GM10847 (cell line): Measurements from ENCODE around the gene MARK4.

Source experiments
- POLR2A ChIP-seq: IDR thresholded peaks from 2 replicates; pipeline ENCODE4 v1.6.1; 2011; ENCODE audit not compliant: insufficient read length; ENCODE audit errors: extremely low read depth

MARK4 gene

GRCh38 chr19:45306518-45307027 lies 55.5 kb downstream of the MARK4 start:
- TF ChIP-seq POLR2A: no peak

DNA sequence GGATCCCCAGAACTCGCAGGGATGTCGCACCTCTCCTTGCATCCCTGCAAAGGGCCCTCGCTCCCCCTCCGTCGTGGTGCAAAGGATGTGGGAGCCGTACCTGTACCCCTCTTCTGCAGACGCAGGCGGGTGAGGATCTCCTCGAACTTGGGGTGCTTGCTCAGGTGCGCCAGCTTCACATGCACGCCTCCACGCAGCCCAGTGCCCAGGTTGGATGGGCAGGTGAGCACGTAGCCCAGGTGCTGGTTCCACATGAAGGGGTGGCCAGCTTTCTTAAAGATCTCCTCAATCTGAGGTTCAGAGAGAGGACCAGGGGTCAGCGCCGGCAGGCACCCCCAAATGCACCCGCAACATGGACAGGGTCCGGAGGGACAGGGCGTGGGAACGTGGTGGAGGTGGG lies 56.3 kb downstream of the MARK4 start:
- no peak for TF ChIP-seq POLR2A

- no peak for TF ChIP-seq POLR2A
Measured at GRCh38 chr19:45311621-45312020, 60.5 kb downstream of the MARK4 start.

GRCh38 chr19:45314708-45315245 lies 63.7 kb downstream of the MARK4 start:
- no peak for TF ChIP-seq POLR2A

- TF ChIP-seq POLR2A: no peak
Measured at GRCh38 chr19:45315304-45315703, 64.2 kb downstream of the MARK4 start.

- no peak for TF ChIP-seq POLR2A
Measured at GRCh38 chr19:45320997-45321775, 70.1 kb downstream of the MARK4 start.

DNA sequence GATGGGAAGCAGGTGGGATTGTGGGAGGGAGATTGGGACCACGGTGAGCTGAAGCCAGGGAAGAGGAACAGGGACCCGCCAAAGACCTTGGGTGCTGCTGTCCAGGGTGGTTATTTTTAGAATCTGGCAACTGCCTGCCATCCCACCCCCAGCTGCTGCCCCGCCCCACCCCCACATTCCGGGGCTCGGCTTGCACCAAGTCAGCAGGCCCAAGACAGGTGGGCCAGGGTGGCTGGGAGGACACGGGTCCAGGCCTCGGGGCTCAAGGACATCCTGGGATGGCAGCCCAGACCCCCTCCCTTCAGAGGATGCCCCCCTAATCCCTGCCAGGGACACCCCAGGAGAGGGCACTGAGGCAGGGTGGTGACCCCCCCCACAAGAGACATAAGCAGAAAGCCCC lies 70.8 kb downstream of the MARK4 start:
- TF ChIP-seq POLR2A: no peak

- no peak for TF ChIP-seq POLR2A
Measured at GRCh38 chr19:45322311-45322710, 71.2 kb downstream of the MARK4 start.

DNA sequence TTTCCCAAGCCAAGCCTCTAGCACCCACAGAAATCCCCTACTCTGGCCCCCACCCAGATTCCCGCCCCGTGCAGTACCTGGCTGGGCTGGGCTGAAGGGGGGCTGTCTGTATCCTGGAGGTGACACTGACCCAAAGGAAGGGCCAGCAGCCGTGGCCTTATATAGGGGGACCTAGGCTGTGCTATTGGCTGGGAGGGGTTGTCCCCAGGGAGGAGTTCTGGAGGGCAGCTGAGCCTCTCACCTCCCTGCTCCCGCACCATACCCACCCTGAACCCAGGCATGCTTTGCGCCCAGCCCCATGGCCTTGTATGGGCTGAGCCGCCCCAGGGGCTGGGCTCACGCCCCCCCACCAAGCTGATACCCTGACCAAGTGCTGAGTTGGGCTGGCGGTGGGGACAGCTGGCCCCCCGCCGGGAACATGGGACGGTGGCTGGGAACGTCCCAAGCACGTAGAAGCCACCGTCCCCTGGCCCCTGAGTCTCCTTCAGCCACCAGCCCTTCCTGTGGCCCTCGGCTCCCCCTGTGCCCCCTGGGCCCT lies 71.7 kb downstream of the MARK4 start, which contains the start of gene CKM:
TSS of gene CKM (minus strand) at position 132 of the 538 bp plus-strand sequence. CDS start 3,162 bp downstream, outside the sequence.
- TF ChIP-seq POLR2A: no peak

- TF ChIP-seq POLR2A: no peak
Measured at GRCh38 chr19:45323671-45324081, 72.6 kb downstream of the MARK4 start.

DNA sequence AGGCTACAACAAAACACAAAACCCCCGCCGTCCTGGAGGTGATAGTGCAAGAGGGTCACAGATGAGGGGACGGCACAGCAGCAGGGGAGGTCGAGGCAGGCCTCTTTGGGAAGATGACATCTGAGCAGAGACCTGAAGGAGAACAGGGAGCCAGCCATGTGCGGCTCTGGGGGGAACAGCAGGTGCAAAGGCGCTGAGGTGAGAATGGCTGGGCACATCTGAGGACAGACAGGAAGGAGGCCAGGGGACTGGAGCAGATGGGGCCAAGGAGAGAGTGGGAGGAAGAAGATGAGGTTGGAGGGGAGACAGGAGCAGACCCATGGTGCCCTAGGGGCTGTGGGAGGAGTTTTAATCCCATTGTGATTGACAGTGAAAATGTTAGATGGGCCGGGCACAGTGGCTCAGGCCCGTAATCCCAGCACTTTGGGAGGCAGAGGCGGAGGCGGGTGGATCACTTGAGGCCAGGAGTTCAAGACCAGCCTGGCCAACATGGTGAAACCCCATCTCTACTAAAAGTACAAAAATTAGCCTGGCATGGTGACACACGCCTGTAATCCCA lies 73.4 kb downstream of the MARK4 start:
- no peak for TF ChIP-seq POLR2A

DNA sequence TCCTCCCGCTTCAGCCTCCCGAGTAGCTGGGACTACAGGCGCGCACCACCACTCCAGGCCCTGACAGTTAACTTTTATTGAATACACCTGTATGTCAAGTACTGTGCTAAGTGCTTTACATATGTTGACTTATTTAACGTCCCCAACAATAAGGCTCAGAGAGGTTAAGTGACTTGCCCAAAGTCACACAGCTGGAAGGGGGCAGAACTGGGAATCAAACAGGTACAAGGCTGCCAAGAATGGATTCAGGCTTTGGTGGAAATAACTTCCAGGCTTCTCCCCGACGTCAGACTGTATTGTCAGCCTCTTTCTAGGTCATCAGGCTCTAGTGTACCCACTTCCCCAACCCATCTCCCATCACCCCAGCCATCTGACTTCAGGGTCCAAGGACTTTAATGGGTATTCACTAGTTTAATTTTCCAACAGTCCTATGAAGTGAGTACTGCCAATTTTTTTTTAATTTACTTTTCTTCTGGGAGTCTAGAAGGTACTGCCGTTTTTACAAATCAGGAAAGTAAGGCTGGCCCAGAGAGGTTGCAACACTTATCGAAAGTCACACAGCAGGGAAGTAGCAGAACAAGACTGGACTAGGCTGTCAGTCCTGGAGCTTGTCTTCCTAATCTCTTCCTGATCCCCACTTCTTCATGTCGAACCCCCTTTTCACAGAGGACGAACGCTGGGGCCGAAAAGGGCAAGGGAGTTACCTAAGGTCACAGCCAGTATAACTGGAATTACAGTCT lies 76.5 kb downstream of the MARK4 start:
- no peak for TF ChIP-seq POLR2A

GRCh38 chr19:45331411-45331810 lies 80.3 kb downstream of the MARK4 start:
- no peak for TF ChIP-seq POLR2A

GRCh38 chr19:45333609-45334303 lies 82.7 kb downstream of the MARK4 start:
- TF ChIP-seq POLR2A: no peak
